Measurements from ENCODE around the gene MAGED4B.
"Not testable (repeated sequence)": the region's sequence is repeated elsewhere in the genome, so short reads cannot be mapped to it uniquely, and the experiment has no call there.

Gene MAGED4B

GRCh38 chrX:52068666-52069640 is at the start of gene MAGED4B:
TSS of gene MAGED4B (minus strand) at chrX:52069183. CDS start at chrX:52068172, 1,011 bp downstream.
- not testable (repeated sequence) for DNase-seq (ENCODE audit: low read depth, low spot score)

- DNase-seq (ENCODE audit: low read depth, low spot score), result no peak
These were observed 49.3 kb upstream of the MAGED4B start for GRCh38 chrX:52118262-52118661.

- DNase-seq (ENCODE audit: low read depth, low spot score), result no peak
These were observed 13.6 kb upstream of the MAGED4B start for GRCh38 chrX:52082578-52082977.

- no peak for DNase-seq (ENCODE audit: low read depth, low spot score)
These were observed 9.1 kb upstream of the MAGED4B start for GRCh38 chrX:52078131-52078530.

- DNase-seq (ENCODE audit: low read depth, low spot score), result not testable (repeated sequence)
These were observed 26.7 kb downstream of the MAGED4B start for GRCh38 chrX:52042288-52042687.

- DNase-seq (ENCODE audit: low read depth, low spot score), result no peak
These were observed 34.8 kb downstream of the MAGED4B start for GRCh38 chrX:52034211-52034610.

GRCh38 chrX:52031371-52031770 is 37.6 kb downstream of the MAGED4B start:
- DNase-seq (ENCODE audit: low read depth, low spot score), result no peak

GRCh38 chrX:52015794-52016193 is 53.2 kb downstream of the MAGED4B start:
- no peak for DNase-seq (ENCODE audit: low read depth, low spot score)
